ENCODE measurements around the gene SKAP1. TPM values are rescaled to one million over a fixed set of nuclear protein-coding genes. Genes with fewer than 3 reads are reported as not detected.

The SKAP1 gene
- polyA plus RNA-seq, 1 of the 3 experiments (the other 2 are of a cell fraction): not detected

DNA sequence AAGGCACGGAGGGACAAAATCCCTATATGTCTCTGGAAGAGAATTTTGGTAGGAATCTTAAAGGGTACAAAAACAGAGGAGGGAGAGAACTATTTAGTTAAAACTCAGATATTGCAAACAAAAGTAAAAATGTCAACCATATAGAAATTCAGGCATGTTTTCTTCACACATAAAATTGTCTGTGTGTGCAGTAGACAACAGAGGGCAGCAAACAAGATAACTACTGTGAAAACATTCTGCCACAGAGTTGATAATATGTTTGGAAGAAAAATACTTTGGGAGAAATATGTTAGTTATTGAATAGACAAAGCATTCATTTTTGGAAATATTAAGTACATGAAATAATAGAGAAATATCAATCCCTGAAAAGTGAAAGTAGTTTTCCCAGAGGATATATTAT, 266.2 kb downstream of the SKAP1 start:
- peaks cover 74% of the 10 kb centered on the region for H3K27me3 ChIP-seq (ENCODE audit: insufficient read depth)
- H3K4me3 ChIP-seq (ENCODE audit: low read depth in 2 of 2, low read length in 1 of 2): no peak overlapping the region
- no peak for TF ChIP-seq NRF1 (IDR thresholded peaks at IDR 0.05; ENCODE audit: low read depth, low read length)
- TF ChIP-seq, protein P1, sequence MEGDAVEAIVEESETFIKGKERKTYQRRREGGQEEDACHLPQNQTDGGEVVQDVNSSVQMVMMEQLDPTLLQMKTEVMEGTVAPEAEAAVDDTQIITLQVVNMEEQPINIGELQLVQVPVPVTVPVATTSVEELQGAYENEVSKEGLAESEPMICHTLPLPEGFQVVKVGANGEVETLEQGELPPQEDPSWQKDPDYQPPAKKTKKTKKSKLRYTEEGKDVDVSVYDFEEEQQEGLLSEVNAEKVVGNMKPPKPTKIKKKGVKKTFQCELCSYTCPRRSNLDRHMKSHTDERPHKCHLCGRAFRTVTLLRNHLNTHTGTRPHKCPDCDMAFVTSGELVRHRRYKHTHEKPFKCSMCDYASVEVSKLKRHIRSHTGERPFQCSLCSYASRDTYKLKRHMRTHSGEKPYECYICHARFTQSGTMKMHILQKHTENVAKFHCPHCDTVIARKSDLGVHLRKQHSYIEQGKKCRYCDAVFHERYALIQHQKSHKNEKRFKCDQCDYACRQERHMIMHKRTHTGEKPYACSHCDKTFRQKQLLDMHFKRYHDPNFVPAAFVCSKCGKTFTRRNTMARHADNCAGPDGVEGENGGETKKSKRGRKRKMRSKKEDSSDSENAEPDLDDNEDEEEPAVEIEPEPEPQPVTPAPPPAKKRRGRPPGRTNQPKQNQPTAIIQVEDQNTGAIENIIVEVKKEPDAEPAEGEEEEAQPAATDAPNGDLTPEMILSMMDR (IDR thresholded peaks at IDR 0.05): 0 out of 2 replicates have a peak, but pooled peaks have one; percentile 21
- no peaks in the 10 kb centered on the region for H4K20me1 ChIP-seq (ENCODE audit: insufficient read depth)
- 27% methylated on average over 1 of the region's 1 CpG for WGBS (ENCODE audit: low lambda C conversion rate)
- H3K79me2 ChIP-seq (ENCODE audit: insufficient read depth): no peaks in the 10 kb centered on the region
- POLR2A ChIA-PET: interaction anchor here (0.6 kb wide), 1 partner anchor 228 kb away, joined by 3 read pairs; no protein-coding TSS in a partner anchor
- no peak overlapping the region for H3K27ac ChIP-seq (ENCODE audit: low read depth in 2 of 2, low read length in 1 of 2)
- no peak overlapping the region for H3K9ac ChIP-seq
- no peak for DNase-seq
- no peak overlapping the region for H2AFZ ChIP-seq (ENCODE audit: low read depth)
- no peaks in the 10 kb centered on the region for H3K4me1 ChIP-seq (ENCODE audit: control insufficient read depth in 1 of 2, insufficient read depth in 2 of 2, low read depth in 1 of 2, low read length in 1 of 2)
- no peaks in the 10 kb centered on the region for H3K9me2 ChIP-seq
- H3K4me2 ChIP-seq: no peak overlapping the region
- CTCF ChIA-PET: interaction anchor here (1.5 kb wide), 1 partner anchor 10 kb away, joined by 7 read pairs; no protein-coding TSS in a partner anchor
- no peaks in the 10 kb centered on the region for H3F3A ChIP-seq (replicated peaks; ENCODE audit: insufficient read depth)
- no peaks in the 10 kb centered on the region for H3K9me3 ChIP-seq
- no peaks in the 10 kb centered on the region for H3K36me3 ChIP-seq (replicated peaks in 1 of 2; ENCODE audit: control insufficient read depth in 1 of 2, insufficient read depth in 2 of 2, low read length in 1 of 2)

DNA sequence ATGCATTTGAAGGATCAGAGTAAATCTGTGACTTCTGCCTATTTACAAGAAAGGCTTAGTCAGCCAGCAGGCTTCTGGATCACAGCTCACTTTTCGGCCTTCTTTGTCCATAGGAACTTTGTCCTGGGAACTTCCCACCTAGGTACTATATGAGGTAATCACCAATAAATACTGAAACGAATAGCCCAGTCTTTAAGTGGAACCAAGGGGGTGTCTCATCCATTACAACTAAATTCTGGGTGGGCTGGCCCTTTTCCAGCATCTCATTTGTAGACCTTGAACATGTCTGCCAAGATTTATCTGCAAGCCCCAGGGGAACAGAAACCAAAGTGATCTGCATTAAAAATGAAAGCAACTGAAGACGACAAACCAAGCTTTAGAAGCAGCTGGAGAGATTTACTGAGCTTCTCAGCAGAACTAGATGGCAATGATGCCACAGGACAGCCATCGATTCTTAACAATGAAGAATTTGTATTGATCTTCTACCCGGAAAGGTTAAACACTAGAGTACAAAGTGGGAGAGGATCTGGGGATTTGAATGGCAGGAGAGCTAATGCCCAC, 267.0 kb downstream of the SKAP1 start:
- Histone ChIP-seq H3K79me2 (ENCODE audit: insufficient read depth) (no peaks in the 10 kb centered on the region), H3K27me3 (ENCODE audit: insufficient read depth) (peaks cover 70% of the 10 kb centered on the region), H3K27ac (ENCODE audit: low read depth in 2 of 2, low read length in 1 of 2) (no peak overlapping the region), H3K9ac (no peak overlapping the region), H3K9me3 (no peaks in the 10 kb centered on the region), H3K4me1 (ENCODE audit: control insufficient read depth in 1 of 2, insufficient read depth in 2 of 2, low read depth in 1 of 2, low read length in 1 of 2) (no peaks in the 10 kb centered on the region), H3F3A (replicated peaks; ENCODE audit: insufficient read depth) (no peaks in the 10 kb centered on the region), H4K20me1 (ENCODE audit: insufficient read depth) (no peaks in the 10 kb centered on the region), H3K9me2 (no peaks in the 10 kb centered on the region), H3K4me2 (0 out of 2 replicates have a peak overlapping the region, but pooled peaks have one; percentile 23), H3K36me3 (replicated peaks in 1 of 2; ENCODE audit: control insufficient read depth in 1 of 2, insufficient read depth in 2 of 2, low read length in 1 of 2) (no peaks in the 10 kb centered on the region), H2AFZ (ENCODE audit: low read depth) (no peak overlapping the region), H3K4me3 (ENCODE audit: low read depth in 2 of 2, low read length in 1 of 2) (0 out of 4 replicates have a peak overlapping the region, but pooled peaks of 1 of the 2 experiments have one; percentile 6)
- CTCF ChIA-PET: interaction anchor here (0.6 to 1.5 kb wide), 2 partner anchors 10 to 456 kb away, joined by 3 to 7 read pairs; no protein-coding TSS in a partner anchor
- WGBS (ENCODE audit: low lambda C conversion rate): 17% methylated on average over 5 of the region's 5 CpGs
- DNase-seq: no peak
- TF ChIP-seq, protein P2, sequence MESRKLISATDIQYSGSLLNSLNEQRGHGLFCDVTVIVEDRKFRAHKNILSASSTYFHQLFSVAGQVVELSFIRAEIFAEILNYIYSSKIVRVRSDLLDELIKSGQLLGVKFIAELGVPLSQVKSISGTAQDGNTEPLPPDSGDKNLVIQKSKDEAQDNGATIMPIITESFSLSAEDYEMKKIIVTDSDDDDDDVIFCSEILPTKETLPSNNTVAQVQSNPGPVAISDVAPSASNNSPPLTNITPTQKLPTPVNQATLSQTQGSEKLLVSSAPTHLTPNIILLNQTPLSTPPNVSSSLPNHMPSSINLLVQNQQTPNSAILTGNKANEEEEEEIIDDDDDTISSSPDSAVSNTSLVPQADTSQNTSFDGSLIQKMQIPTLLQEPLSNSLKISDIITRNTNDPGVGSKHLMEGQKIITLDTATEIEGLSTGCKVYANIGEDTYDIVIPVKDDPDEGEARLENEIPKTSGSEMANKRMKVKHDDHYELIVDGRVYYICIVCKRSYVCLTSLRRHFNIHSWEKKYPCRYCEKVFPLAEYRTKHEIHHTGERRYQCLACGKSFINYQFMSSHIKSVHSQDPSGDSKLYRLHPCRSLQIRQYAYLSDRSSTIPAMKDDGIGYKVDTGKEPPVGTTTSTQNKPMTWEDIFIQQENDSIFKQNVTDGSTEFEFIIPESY (IDR thresholded peaks at IDR 0.05; ENCODE audit: borderline replicate concordance, low read depth): no peak
- TF ChIP-seq FOSL2 (IDR thresholded peaks at IDR 0.05; ENCODE audit: borderline replicate concordance, low read depth) (no peak), NFIC (IDR thresholded peaks at IDR 0.05; ENCODE audit: borderline replicate concordance) (no peak), POLR2AphosphoS5 (IDR thresholded peaks at IDR 0.05; ENCODE audit: low read depth, low read length) (no peak), REST (IDR thresholded peaks at IDR 0.05; ENCODE audit: low read depth, low read length) (no peak), GATA2 (CRISPR knock-in tag; IDR thresholded peaks at IDR 0.05) (no peak)
- POLR2A ChIA-PET: interaction anchor here (0.6 kb wide), 1 partner anchor 229 kb away, joined by 3 read pairs; no protein-coding TSS in a partner anchor

Measured in SK-N-SH (cell line).